Transverse colon (tissue), 4 donors: Measurements from ENCODE around the gene GMNN. TPM values are rescaled to one million over a fixed set of nuclear protein-coding genes. Genes with fewer than 3 reads are reported as not detected.
"Not testable (repeated sequence)": the region's sequence is repeated elsewhere in the genome, so short reads cannot be mapped to it uniquely, and the experiment has no call there.

Experiments used
- DNase-seq: peaks from one replicate; pipeline ENCODE4 v3.0.0-alpha.2; 2019
- H3K27ac ChIP-seq, 4 donors: fragments of 200-600 bp; sonication (generic); 2 replicates each; pipeline ENCODE4 v1.5.1; 2016 to 2018; ENCODE audit warnings: inconsistent platforms in 4 of 4
- H3K27me3 ChIP-seq: fragments of 200-600 bp; sonication (generic); 2 replicates; pipeline ENCODE4 v1.5.1; 2017; ENCODE audit warnings: inconsistent platforms
- H3K36me3 ChIP-seq, 4 donors: fragments of 200-600 bp; sonication (generic); 2 replicates each; pipeline ENCODE4 v1.5.1; 2017 to 2019; ENCODE audit warnings: inconsistent platforms in 4 of 4
- H3K4me1 ChIP-seq, 4 donors: fragments of 200-600 bp; sonication (generic); 2 replicates each; pipeline ENCODE4 v1.5.1; 2017 to 2020; ENCODE audit warnings: inconsistent platforms in 4 of 4
- H3K4me3 ChIP-seq, 4 donors: fragments of 200-600 bp; sonication (generic); 1 replicate in 1 of 4; 2 replicates in 3 of 4; pipeline versions ENCODE4 v1.5.1 to v1.6.1; 2017 to 2019; ENCODE audit warnings: inconsistent platforms in 4 of 4
- H3K9me3 ChIP-seq, 2 donors: fragments of 200-600 bp; sonication (generic); 2 replicates each; pipeline ENCODE4 v1.5.1; 2017 to 2019; ENCODE audit warnings: inconsistent platforms in 2 of 2
- CTCF ChIP-seq, 5 experiments: fragments of 200-600 bp in 3 of 5; fragments of 450-650 bp in 2 of 5; sonication (generic) in 3 of 5; IDR thresholded peaks; 1 replicate in 2 of 5; 2 replicates in 3 of 5; pipeline ENCODE4 v1.5.1; 2016 to 2017; ENCODE audit warnings: antibody characterized with exemption in 5 of 5, inconsistent platforms in 3 of 5, mild to moderate bottlenecking in 2 of 5, moderate library complexity in 1 of 5
- EP300 ChIP-seq: sonication (generic); formaldehyde crosslinking; IDR thresholded peaks from one replicate; pipeline ENCODE4 v1.6.1; 2017; ENCODE audit warnings: antibody characterized with exemption, low read depth
- POLR2A ChIP-seq: fragments of 450-650 bp; IDR thresholded peaks from one replicate; pipeline ENCODE4 v1.6.1; 2016; ENCODE audit warnings: antibody characterized with exemption, mild to moderate bottlenecking, moderate library complexity
- POLR2AphosphoS5 ChIP-seq, 3 donors: sonication (generic); formaldehyde crosslinking; IDR thresholded peaks; one replicate each; pipeline ENCODE4 v1.6.1; 2016; ENCODE audit warnings: antibody characterized with exemption in 3 of 3
- WGBS, 2 donors: methylation state at CpG; one replicate each; pipeline ENCODE4 v1.1.5; 2018; ENCODE audit warnings: low coverage in 1 of 2; 5-methylcytosine and 5-hydroxymethylcytosine counted together
- in situ Hi-C, 4 donors: fragments of 200-750 bp; cut with MboI; loops; one replicate each; pipeline versions ENCODE4 v1.15.0 to v1.15.1; 2017; ENCODE audit warnings: low sequenced_read_pairs in 3 of 4, low pct_ligation_motif_present in 1 of 4, low pct_unique_long_range_greater_than_20kb in 1 of 4
- intact Hi-C: fragments of 100-400 bp; cut with DNase I; formaldehyde crosslinking; loops from one replicate; pipeline ENCODE4 v1.15.1; 2023; ENCODE audit warnings: low total_unique reads
- total RNA-seq, 4 donors: library from RNA; depleted of rRNA; stranded (reverse); fragments of >200 nt; gene quantifications; one replicate each; pipeline ENCODE4 v1.1.0, GENCODE V29; 2016

The GMNN gene
- total RNA-seq, 4 donors from 2014 or later, result 8.2 to 45.7 (median 23.2) TPM

- DNase-seq, result no peak
- Histone ChIP-seq H3K36me3 (no peaks in the 10 kb centered on the region), H3K27me3 (no peaks in the 10 kb centered on the region), H3K4me1 (no peaks in the 10 kb centered on the region), H3K4me3 (no peak overlapping the region), H3K27ac (no peak overlapping the region), H3K9me3 (no peaks in the 10 kb centered on the region)
- TF ChIP-seq POLR2A, result no peak
- TF ChIP-seq POLR2AphosphoS5 (IDR thresholded peaks at IDR 0.05), result no peak
- TF ChIP-seq EP300, result no peak
- TF ChIP-seq CTCF (IDR thresholded peaks at IDR 0.05), result no peak
- WGBS, 2 donors, result 87 to 100% methylated on average over 1 of the region's 1 CpG
- in situ Hi-C loops, result loop anchor here in 1 of 4 donors (25.0 kb wide), 1 partner anchor 166 kb away; no protein-coding TSS in a partner anchor
- intact Hi-C loops, result no loop called here
Measured at GRCh38 chr6:24752917-24753492, 21.7 kb upstream of the GMNN start.

GRCh38 chr6:24753545-24753944, 21.2 kb upstream of the GMNN start:
- no peak for DNase-seq
- H3K36me3 ChIP-seq, result no peaks in the 10 kb centered on the region
- no peaks in the 10 kb centered on the region for H3K27me3 ChIP-seq
- 60 to 71% methylated on average over 2 of the region's 2 CpGs for WGBS, 2 donors
- no peak for TF ChIP-seq EP300
- no peak for TF ChIP-seq POLR2A
- no peak for TF ChIP-seq CTCF (IDR thresholded peaks at IDR 0.05)
- TF ChIP-seq POLR2AphosphoS5 (IDR thresholded peaks at IDR 0.05), result no peak
- no peaks in the 10 kb centered on the region for H3K9me3 ChIP-seq
- no peak overlapping the region for H3K4me3 ChIP-seq
- in situ Hi-C loops (loop anchor here in 1 of 4 donors (25.0 kb wide), 1 partner anchor 166 kb away; no protein-coding TSS in a partner anchor), intact Hi-C loops (no loop called here)
- H3K27ac ChIP-seq, result no peak overlapping the region
- H3K4me1 ChIP-seq, result no peaks in the 10 kb centered on the region

DNA sequence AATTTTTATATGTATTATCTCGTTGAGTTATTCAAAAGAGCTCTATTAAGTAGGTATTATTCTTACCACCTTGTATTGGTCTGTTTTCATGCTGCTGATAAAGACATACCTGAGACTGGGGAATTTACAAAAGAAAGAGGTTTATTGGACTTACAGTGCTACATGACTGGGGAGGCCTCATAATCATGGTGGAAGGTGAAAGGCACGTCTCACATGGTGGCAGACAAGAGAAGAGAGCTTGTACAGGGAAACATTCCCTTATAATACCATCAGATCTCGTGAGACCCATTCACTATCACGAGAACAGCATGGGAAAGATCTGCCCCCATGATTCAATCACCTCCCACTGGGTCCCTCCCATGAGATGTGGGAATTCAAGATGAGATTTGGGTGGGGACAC, 20.4 kb upstream of the GMNN start:
- DNase-seq, intact Hi-C loops, H3K36me3 ChIP-seq, H3K27ac ChIP-seq, H3K4me1 ChIP-seq, H3K4me3 ChIP-seq, H3K9me3 ChIP-seq, H3K27me3 ChIP-seq: not testable (repeated sequence)
- in situ Hi-C loops, result loop anchor here in 1 of 4 donors (25.0 kb wide), 1 partner anchor 167 kb away; no protein-coding TSS in a partner anchor
- WGBS, 2 donors, result 81 to 86% methylated on average over 1 to 4 of the region's 4 CpGs

DNA sequence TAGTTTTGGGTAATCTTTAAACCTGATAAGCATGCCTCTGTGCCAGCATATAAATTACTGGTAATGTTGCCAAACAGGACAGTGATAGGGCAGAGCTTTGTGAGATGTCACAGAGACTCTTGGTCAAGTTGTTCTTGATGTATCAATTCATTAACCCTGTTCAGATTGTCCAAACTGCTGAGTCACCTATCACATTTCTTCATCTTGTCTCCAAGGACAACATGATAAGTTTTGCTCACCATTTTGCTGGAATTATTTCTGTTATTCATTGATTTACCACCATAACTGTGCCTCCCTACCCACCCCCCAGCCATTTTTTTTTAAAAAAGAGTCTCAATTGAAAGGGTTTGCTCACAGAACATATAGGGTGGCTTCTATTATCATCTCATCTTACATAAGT, 19.5 kb upstream of the GMNN start:
- intact Hi-C loops (no loop called here), in situ Hi-C loops (loop anchor here in 1 of 4 donors (25.0 kb wide), 1 partner anchor 168 kb away; no protein-coding TSS in a partner anchor)
- H3K36me3 ChIP-seq, result no peaks in the 10 kb centered on the region
- H3K9me3 ChIP-seq, result no peaks in the 10 kb centered on the region
- H3K27ac ChIP-seq, result no peak overlapping the region
- TF ChIP-seq CTCF (IDR thresholded peaks at IDR 0.05) (no peak), EP300 (no peak), POLR2AphosphoS5 (IDR thresholded peaks at IDR 0.05) (no peak), POLR2A (no peak)
- no peak for DNase-seq
- H3K4me1 ChIP-seq, result no peaks in the 10 kb centered on the region
- no peaks in the 10 kb centered on the region for H3K27me3 ChIP-seq
- H3K4me3 ChIP-seq, result no peak overlapping the region

DNA sequence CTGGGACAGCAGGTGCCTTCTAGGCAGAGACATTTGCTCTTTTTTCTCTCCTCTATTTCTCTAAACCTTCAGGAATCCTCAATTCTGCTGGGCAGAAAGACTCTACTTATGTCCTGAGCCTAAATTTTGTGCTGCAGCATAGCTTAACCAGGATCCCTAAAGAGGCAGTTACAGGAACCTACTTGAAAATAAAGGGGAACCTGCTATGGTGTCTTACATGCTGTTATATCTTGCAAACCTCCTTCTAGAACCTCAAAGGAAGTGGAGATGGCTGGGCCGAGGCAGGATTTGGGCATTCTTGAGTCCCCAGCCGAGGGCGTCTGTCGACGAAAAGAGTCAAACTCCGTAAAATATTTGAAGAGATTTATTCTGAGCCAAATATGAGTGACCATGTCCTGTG, 17.1 kb upstream of the GMNN start:
- Histone ChIP-seq H3K27me3 (no peaks in the 10 kb centered on the region), H3K9me3 (no peaks in the 10 kb centered on the region), H3K27ac (no peak overlapping the region), H3K4me1 (no peaks in the 10 kb centered on the region), H3K4me3 (no peak overlapping the region), H3K36me3 (no peaks in the 10 kb centered on the region)
- DNase-seq, result no peak
- no peak for TF ChIP-seq CTCF (IDR thresholded peaks at IDR 0.05)
- TF ChIP-seq EP300, result no peak
- TF ChIP-seq POLR2AphosphoS5 (IDR thresholded peaks at IDR 0.05), result no peak
- TF ChIP-seq POLR2A, result no peak
- intact Hi-C loops, result no loop called here
- 95% methylated on average over 6 of the region's 6 CpGs; no CpG with 5 or more reads in 1 of the 2 donors for WGBS, 2 donors
- in situ Hi-C loops, result loop anchor here in 1 of 4 donors (25.0 kb wide), 1 partner anchor 170 kb away; no protein-coding TSS in a partner anchor
